Activated CD4-positive, alpha-beta memory T cell treated with anti-CD3 and anti-CD28 coated beads, Interleukin-2, amount 10 ng/mL, durations not matched to agents 7 days and 5 days (primary cell): Measurements from ENCODE around the gene UNC13A. TPM values are rescaled to one million over a fixed set of nuclear protein-coding genes. Genes with fewer than 3 reads are reported as not detected.
"Not testable (repeated sequence)": the region's sequence is repeated elsewhere in the genome, so short reads cannot be mapped to it uniquely, and the experiment has no call there.

Source experiments
- CTCF ChIA-PET: fragments of 350-600 bp; sonication (Branson Sonifier 250); formaldehyde crosslinking; loops from one replicate; lab custom pipeline; 2021; ENCODE audit warnings: antibody characterized with exemption, inconsistent platforms; lab: Charles Lee
- POLR2A ChIA-PET: fragments of 350-600 bp; sonication (Branson Sonifier 250); formaldehyde crosslinking; loops from one replicate; lab custom pipeline; 2021; ENCODE audit warnings: antibody characterized with exemption; lab: Charles Lee
- DNase-seq: peaks from one replicate; pipeline ENCODE4 v3.0.0-alpha.2; 2020
- H3K27ac Mint-ChIP-seq: one replicate; pipeline ENCODE4 v1.8.0; 2021; ENCODE audit warnings: mild to moderate bottlenecking, mixed read lengths
- H3K27me3 Mint-ChIP-seq: one replicate; pipeline ENCODE4 v1.8.0; 2021; ENCODE audit warnings: mixed read lengths
- H3K36me3 Mint-ChIP-seq: one replicate; pipeline ENCODE4 v1.8.0; 2021; ENCODE audit warnings: low read depth, mixed read lengths
- H3K4me1 Mint-ChIP-seq: one replicate; pipeline ENCODE4 v1.8.0; 2021; ENCODE audit warnings: mixed read lengths
- H3K4me3 Mint-ChIP-seq: one replicate; pipeline ENCODE4 v1.8.0; 2021; ENCODE audit warnings: mild to moderate bottlenecking, mixed read lengths
- H3K9me3 Mint-ChIP-seq: one replicate; pipeline ENCODE4 v1.8.0; 2021; ENCODE audit warnings: mixed read lengths
- total RNA-seq, 2 experiments: library from RNA; stranded (reverse); gene quantifications; one replicate each; pipeline ENCODE4 v1.2.3, GENCODE V29; 2021

Gene UNC13A
- total RNA-seq, 2 experiments from 2014 or later = 0.03 TPM; not detected in 1

DNA sequence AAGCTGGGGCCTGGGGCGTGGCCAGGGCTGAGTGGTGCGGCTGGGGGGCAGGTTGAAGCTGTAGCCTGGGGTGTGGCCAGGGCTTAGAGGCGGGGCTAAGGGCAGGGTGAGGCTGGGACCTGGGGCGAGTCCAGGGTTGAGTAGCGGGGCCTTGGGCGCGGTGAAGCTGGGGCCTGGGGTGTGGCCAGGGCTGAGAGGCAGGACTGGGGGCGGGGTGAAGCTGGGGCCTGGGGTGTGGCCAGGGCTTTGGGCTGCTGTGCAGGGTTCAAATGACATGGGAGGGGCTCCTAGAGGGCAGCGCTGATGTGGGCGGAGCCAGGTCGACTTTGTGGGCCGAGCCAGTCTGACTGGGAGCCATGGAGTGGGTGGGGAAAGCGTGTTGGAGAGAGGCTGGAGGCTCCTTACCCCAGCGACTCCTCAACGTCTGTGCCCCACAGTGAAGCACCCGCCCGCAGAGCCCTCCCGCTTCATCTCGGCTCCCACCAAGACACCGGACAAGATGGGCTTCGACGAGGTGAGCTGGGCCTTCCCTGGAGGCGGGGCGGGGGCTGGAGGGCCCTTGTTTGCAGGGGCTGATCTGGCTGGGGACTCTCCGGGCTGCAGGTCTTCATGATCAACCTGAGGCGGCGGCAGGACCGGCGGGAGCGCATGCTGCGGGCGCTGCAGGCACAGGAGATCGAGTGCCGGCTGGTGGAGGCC is 111.2 kb downstream of the UNC13A start:
- POLR2A ChIA-PET = no interaction called here

GRCh38 chr19:17575871-17576757 is 112.0 kb downstream of the UNC13A start:
- no peaks in the 10 kb centered on the region for H3K27me3 Mint-ChIP-seq
- no peak overlapping the region for H3K4me3 Mint-ChIP-seq
- CTCF ChIA-PET = interaction anchor here (0.8 kb wide), 1 partner anchor 65 kb away, joined by 3 read pairs; the partner anchor contains the start of gene PGLS
- DNase-seq = no peak
- H3K27ac Mint-ChIP-seq = no peak overlapping the region
- peaks cover 44% of the 10 kb centered on the region for H3K36me3 Mint-ChIP-seq
- no peaks in the 10 kb centered on the region for H3K9me3 Mint-ChIP-seq
- POLR2A ChIA-PET = no interaction called here
- peaks cover 6% of the 10 kb centered on the region for H3K4me1 Mint-ChIP-seq

More for the DNA sequence above, 111.2 kb downstream of the UNC13A start:
- no peak overlapping the region for H3K4me3 Mint-ChIP-seq
- H3K27me3 Mint-ChIP-seq = no peaks in the 10 kb centered on the region
- H3K9me3 Mint-ChIP-seq = no peaks in the 10 kb centered on the region
- peaks cover 6% of the 10 kb centered on the region for H3K4me1 Mint-ChIP-seq
- H3K27ac Mint-ChIP-seq = no peak overlapping the region
- DNase-seq = peak; percentile 24
- peaks cover 45% of the 10 kb centered on the region for H3K36me3 Mint-ChIP-seq
- CTCF ChIA-PET = interaction anchor here (0.6 kb wide), 1 partner anchor 16 kb away, joined by 3 read pairs; no protein-coding TSS in a partner anchor

GRCh38 chr19:17572638-17573037 is 115.5 kb downstream of the UNC13A start:
- no peaks in the 10 kb centered on the region for H3K27me3 Mint-ChIP-seq
- H3K27ac Mint-ChIP-seq = no peak overlapping the region
- H3K9me3 Mint-ChIP-seq = no peaks in the 10 kb centered on the region
- ChIA-PET POLR2A (interaction anchor here (1.7 kb wide), 1 partner anchor 82 kb away, joined by 4 read pairs; no protein-coding TSS in a partner anchor), CTCF (interaction anchor here (0.7 to 2.2 kb wide), 4 partner anchors 15 to 131 kb away, joined by 3 to 8 read pairs (median 5); partner anchors contain the start of gene PGLS)
- no peaks in the 10 kb centered on the region for H3K4me1 Mint-ChIP-seq
- peaks cover 31% of the 10 kb centered on the region for H3K36me3 Mint-ChIP-seq
- no peak overlapping the region for H3K4me3 Mint-ChIP-seq
- DNase-seq = no peak

GRCh38 chr19:17570791-17571190 is 117.4 kb downstream of the UNC13A start:
- Mint-ChIP-seq H3K4me3 (no peak overlapping the region), H3K27ac (no peak overlapping the region), H3K27me3 (no peaks in the 10 kb centered on the region), H3K9me3 (no peaks in the 10 kb centered on the region), H3K36me3 (peaks cover 35% of the 10 kb centered on the region), H3K4me1 (no peaks in the 10 kb centered on the region)
- ChIA-PET CTCF (no interaction called here), POLR2A (interaction anchor here (1.5 kb wide), 1 partner anchor 9 kb away, joined by 4 read pairs; no protein-coding TSS in a partner anchor)
- DNase-seq = no peak

- CTCF ChIA-PET, H3K4me3 Mint-ChIP-seq, H3K27ac Mint-ChIP-seq, H3K9me3 Mint-ChIP-seq, DNase-seq, H3K4me1 Mint-ChIP-seq, H3K27me3 Mint-ChIP-seq: not testable (repeated sequence)
- POLR2A ChIA-PET = interaction anchor here (1.5 kb wide), 1 partner anchor 9 kb away, joined by 4 read pairs; no protein-coding TSS in a partner anchor
- H3K36me3 Mint-ChIP-seq = peaks cover 35% of the 10 kb centered on the region
These were observed 117.9 kb downstream of the UNC13A start for GRCh38 chr19:17570291-17570690.

DNA sequence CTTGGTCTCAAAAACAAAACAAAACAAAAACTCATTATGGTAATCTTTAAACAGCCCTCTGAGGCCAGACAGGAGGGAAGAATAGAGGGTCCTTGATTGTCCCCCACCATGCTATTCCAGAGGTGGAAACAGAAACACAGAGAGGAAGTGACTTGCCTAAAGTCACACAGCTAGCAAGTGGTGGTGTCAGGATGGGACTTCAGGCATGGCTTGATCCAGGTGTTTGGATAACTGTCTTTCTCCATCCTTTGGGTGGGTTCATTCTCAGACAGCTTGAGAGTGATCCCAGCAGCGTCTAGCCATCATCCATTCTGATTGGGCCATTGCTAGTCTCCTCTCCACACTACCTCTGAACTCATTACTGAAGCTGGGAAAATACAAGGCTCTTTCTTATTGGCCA is 120.2 kb downstream of the UNC13A start:
- H3K27ac Mint-ChIP-seq = no peak overlapping the region
- H3K4me3 Mint-ChIP-seq = no peak overlapping the region
- no peaks in the 10 kb centered on the region for H3K27me3 Mint-ChIP-seq
- H3K4me1 Mint-ChIP-seq = no peaks in the 10 kb centered on the region
- ChIA-PET POLR2A (no interaction called here), CTCF (no interaction called here)
- no peak for DNase-seq
- peaks cover 39% of the 10 kb centered on the region for H3K36me3 Mint-ChIP-seq
- no peaks in the 10 kb centered on the region for H3K9me3 Mint-ChIP-seq

- POLR2A ChIA-PET = interaction anchor here (1.0 kb wide), 1 partner anchor 9 kb away, joined by 3 read pairs; no protein-coding TSS in a partner anchor
- no peak overlapping the region for H3K27ac Mint-ChIP-seq
- no peaks in the 10 kb centered on the region for H3K27me3 Mint-ChIP-seq
- no peak for DNase-seq
- CTCF ChIA-PET = no interaction called here
- no peaks in the 10 kb centered on the region for H3K4me1 Mint-ChIP-seq
- H3K9me3 Mint-ChIP-seq = no peaks in the 10 kb centered on the region
- no peak overlapping the region for H3K4me3 Mint-ChIP-seq
- H3K36me3 Mint-ChIP-seq = peaks cover 42% of the 10 kb centered on the region
These were observed 122.5 kb downstream of the UNC13A start for GRCh38 chr19:17565611-17566010.

- CTCF ChIA-PET = no interaction called here
These were observed 123.4 kb downstream of the UNC13A start for GRCh38 chr19:17564781-17565180.

GRCh38 chr19:17562561-17562960 is 125.6 kb downstream of the UNC13A start:
- ChIA-PET CTCF (interaction anchor here (0.6 to 1.4 kb wide), 4 partner anchors 11 to 802 kb away, joined by 3 to 4 read pairs (median 3); partner anchors contain the start of gene MVB12A), POLR2A (no interaction called here)
- no peaks in the 10 kb centered on the region for H3K27me3 Mint-ChIP-seq
- no peak for DNase-seq
- H3K4me3 Mint-ChIP-seq = no peak overlapping the region
- peaks cover 38% of the 10 kb centered on the region for H3K36me3 Mint-ChIP-seq
- H3K9me3 Mint-ChIP-seq = no peaks in the 10 kb centered on the region
- H3K4me1 Mint-ChIP-seq = peaks cover 7% of the 10 kb centered on the region
- no peak overlapping the region for H3K27ac Mint-ChIP-seq

More at GRCh38 chr19:17564781-17565180, 123.4 kb downstream of the UNC13A start:
- peaks cover 5% of the 10 kb centered on the region for H3K4me1 Mint-ChIP-seq
- no peaks in the 10 kb centered on the region for H3K27me3 Mint-ChIP-seq
- H3K9me3 Mint-ChIP-seq = no peaks in the 10 kb centered on the region
- POLR2A ChIA-PET = no interaction called here
- peaks cover 48% of the 10 kb centered on the region for H3K36me3 Mint-ChIP-seq
- no peak for DNase-seq
- H3K4me3 Mint-ChIP-seq = no peak overlapping the region
- H3K27ac Mint-ChIP-seq = peak overlapping the region; percentile 32

DNA sequence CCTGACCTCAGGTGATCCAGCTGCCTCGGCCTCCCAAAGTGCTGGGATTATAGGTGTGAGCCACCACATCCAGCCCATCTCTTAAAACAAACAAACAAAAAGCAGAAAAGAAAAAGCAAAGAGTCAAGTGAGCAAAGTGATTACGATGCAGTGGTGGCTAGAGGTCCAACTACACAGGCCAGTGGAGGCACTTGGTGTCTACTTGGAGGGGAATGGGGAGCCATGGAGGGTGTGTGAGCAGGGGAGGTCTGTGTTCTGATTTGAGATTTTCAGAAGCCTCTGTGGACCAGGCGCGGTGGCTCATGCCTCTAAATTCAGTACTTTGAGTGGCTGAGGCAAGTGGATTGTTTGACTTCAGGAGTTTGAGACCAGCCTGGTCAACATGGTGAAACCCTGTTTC is 126.1 kb downstream of the UNC13A start:
- ChIA-PET CTCF (interaction anchor here (1.1 kb wide), 1 partner anchor 142 kb away, joined by 3 read pairs; the partner anchor contains the start of gene MVB12A), POLR2A (no interaction called here)
- no peak for DNase-seq
- Mint-ChIP-seq H3K27me3 (no peaks in the 10 kb centered on the region), H3K27ac (no peak overlapping the region), H3K4me1 (peaks cover 10% of the 10 kb centered on the region), H3K9me3 (no peaks in the 10 kb centered on the region), H3K4me3 (no peak overlapping the region), H3K36me3 (peaks cover 33% of the 10 kb centered on the region)

DNA sequence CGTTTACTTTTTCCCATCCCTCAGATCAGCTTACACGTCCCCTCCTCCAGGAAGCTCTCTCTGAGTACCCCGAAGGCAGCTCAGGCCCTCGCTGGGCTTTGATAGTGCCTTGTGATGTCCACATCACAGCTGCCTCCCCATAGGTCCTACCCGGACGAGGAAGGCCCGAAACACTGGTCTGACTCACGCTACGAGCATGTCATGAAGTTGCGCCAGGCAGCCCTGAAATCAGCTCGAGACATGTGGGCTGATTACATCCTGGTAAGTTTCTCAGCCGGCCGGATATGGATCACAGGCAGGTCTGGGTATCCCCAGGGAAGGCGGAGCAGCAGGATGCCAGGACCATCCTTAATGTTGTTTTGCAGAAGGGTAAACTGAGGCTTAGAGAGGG is 128.0 kb downstream of the UNC13A start:
- H3K4me3 Mint-ChIP-seq = no peak overlapping the region
- DNase-seq = no peak
- ChIA-PET POLR2A (interaction anchor here (0.5 kb wide), 1 partner anchor 14 kb away, joined by 3 read pairs; no protein-coding TSS in a partner anchor), CTCF (no interaction called here)
- H3K36me3 Mint-ChIP-seq = peaks cover 33% of the 10 kb centered on the region
- no peaks in the 10 kb centered on the region for H3K27me3 Mint-ChIP-seq
- H3K4me1 Mint-ChIP-seq = peaks cover 21% of the 10 kb centered on the region
- H3K9me3 Mint-ChIP-seq = no peaks in the 10 kb centered on the region
- no peak overlapping the region for H3K27ac Mint-ChIP-seq

GRCh38 chr19:17557466-17557865 is 130.7 kb downstream of the UNC13A start:
- Mint-ChIP-seq H3K27ac (no peak overlapping the region), H3K36me3 (peaks cover 24% of the 10 kb centered on the region), H3K4me1 (peaks cover 25% of the 10 kb centered on the region), H3K27me3 (no peaks in the 10 kb centered on the region), H3K9me3 (no peaks in the 10 kb centered on the region), H3K4me3 (peak overlapping the region; percentile 37)
- ChIA-PET CTCF (interaction anchor here (0.6 to 1.9 kb wide), 7 partner anchors 14 to 382 kb away, joined by 3 to 8 read pairs (median 4); partner anchors contain the start of gene RPL18A), POLR2A (interaction anchor here (2.7 kb wide), 1 partner anchor 46 kb away, joined by 11 read pairs; the partner anchor contains the start of gene PGLS)
- DNase-seq = no peak
